Measurements from ENCODE around the gene DSC3. TPM values are rescaled to one million over a fixed set of nuclear protein-coding genes. Genes with fewer than 3 reads are reported as not detected.

The DSC3 gene
- total RNA-seq, 2 experiments from 2014 or later: not detected

Other genes with a start within 250 kb of the DSC3 start
- not detected for gene DSC2, start 59.7 kb upstream of the DSC3 start, total RNA-seq
- under 1 TPM; 0.61 to 0.71 TPM for gene DSC1, start 120.1 kb upstream of the DSC3 start, total RNA-seq